Measurements from ENCODE around the gene NFKBIZ.

The NFKBIZ gene

DNA sequence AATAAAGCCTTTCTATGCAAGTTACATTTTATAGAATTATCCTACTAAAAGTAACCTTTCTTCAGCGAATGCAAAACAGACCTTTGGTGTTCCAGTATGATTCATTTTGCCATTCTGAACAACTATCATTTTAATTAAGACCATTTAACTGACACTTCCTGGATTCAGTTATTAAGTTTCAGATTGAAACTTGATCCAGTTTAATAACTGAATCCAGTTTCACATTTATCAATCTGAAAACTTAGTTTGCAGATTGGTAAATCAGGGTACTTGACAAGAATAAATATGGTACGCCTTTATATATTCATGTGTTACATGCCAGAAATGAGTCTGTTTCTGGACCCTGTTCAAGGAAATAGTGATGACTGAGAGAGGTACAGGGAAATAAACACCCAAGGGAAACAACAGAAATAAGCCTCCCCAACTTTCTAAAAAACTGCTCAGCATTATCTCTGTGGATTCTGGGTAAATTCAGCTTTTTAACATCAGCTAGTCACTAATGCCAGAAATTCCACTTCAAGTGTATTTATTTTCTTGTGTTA is 23.3 kb upstream of the NFKBIZ start:
- Histone ChIP-seq H3K27ac (ENCODE audit: low read length, poor library complexity, severe bottlenecking) (no peak overlapping the region), H2BK12ac (ENCODE audit: low read length in 2 of 2) (no peak overlapping the region), H3K18ac (ENCODE audit: low read depth in 1 of 2, low read length in 2 of 2) (no peak overlapping the region), H2AK5ac (ENCODE audit: low read length, severe bottlenecking) (no peak overlapping the region), H3K79me1 (replicated peaks; ENCODE audit: low read length, poor library complexity, severe bottlenecking) (peaks cover 11% of the 10 kb centered on the region), H3K4me3 (ENCODE audit: insufficient read depth in 1 of 2, low read depth in 1 of 2, low read length in 2 of 2) (no peak overlapping the region), H4K91ac (ENCODE audit: low read length) (no peak overlapping the region), H2BK5ac (ENCODE audit: low read depth, low read length, poor library complexity, severe bottlenecking) (no peak overlapping the region), H3K36me3 (ENCODE audit: control insufficient read depth in 1 of 2, insufficient read depth in 2 of 2, low read depth in 1 of 2, low read length in 2 of 2) (peaks cover 6 to 14% of the 10 kb centered on the region in 2 experiments), H2BK15ac (ENCODE audit: low read depth, poor library complexity, severe bottlenecking) (no peak overlapping the region), H4K8ac (ENCODE audit: low read length) (no peak overlapping the region), H3K27me3 (ENCODE audit: control insufficient read depth in 1 of 2, insufficient read depth in 1 of 2, low read length in 2 of 2) (no peaks in the 10 kb centered on the region), H3K9ac (ENCODE audit: low read length) (peak overlapping the region; percentile 64), H3K4me2 (ENCODE audit: low read length, poor library complexity, severe bottlenecking) (no peak overlapping the region), H3K4ac (ENCODE audit: low read depth in 1 of 2, low read length in 2 of 2) (no peak overlapping the region), H3K23ac (ENCODE audit: low read length in 2 of 2) (no peak overlapping the region), H2BK120ac (ENCODE audit: low read depth, low read length) (no peak overlapping the region), H2AFZ (ENCODE audit: low read depth, low read length) (no peak overlapping the region), H3K4me1 (ENCODE audit: control insufficient read depth, insufficient read depth, low read depth, low read length) (no peaks in the 10 kb centered on the region), H3K9me3 (ENCODE audit: control insufficient read depth, low read length) (no peaks in the 10 kb centered on the region), H3K14ac (ENCODE audit: low read length in 2 of 2) (no peak overlapping the region)
- 100% methylated on average over 2 of the region's 2 CpGs for WGBS
- no peak for DNase-seq

DNA sequence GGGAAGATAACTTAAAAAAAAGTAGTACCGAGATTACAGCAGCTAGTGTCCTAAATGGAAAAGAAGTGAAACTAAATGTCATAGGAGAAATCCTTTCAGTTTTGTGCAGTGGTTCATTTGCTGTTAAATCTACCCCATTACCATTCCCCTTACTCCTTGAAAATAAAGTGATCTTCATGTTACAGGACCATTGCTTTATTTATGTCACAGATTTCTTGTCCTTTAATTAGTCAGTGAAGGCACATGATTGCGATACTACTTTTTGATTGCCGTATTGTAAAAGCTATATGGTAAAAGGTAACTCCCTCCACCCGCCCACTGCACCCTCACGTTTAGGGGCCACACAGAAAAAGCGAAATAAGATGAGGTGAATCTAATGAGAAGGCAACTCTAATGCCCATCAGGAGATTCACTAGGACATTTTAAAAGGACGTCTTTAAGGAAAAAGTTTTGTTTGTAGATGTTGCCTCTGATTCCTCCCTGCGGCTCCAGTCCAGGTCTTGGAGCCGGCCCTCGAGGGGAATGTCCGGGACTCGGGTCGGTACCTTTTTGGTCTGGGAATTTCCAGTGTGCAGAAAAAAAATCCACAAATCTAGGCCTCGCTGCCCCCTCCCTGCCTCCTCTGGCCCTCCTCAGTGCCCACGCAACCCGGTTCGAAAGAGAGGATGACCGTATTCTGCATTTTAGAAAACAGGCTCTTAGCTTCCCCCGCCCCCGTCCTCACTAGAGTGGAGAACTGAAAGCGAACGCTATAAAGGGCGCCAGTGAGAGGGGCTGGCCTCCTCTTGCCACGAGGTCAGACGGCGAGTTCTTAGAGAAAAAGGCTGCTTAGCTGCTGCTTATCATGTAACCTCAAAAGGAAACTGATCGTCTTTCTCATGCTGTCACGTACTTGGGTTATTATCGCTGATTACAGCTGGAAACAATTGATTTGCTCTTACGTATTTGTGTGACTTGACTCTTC is 21.8 kb upstream of the NFKBIZ start:
- peak overlapping the region; percentile 83 for H4K91ac ChIP-seq (ENCODE audit: low read length)
- no peak overlapping the region for H2AFZ ChIP-seq (ENCODE audit: low read depth, low read length)
- H3K18ac ChIP-seq (ENCODE audit: low read depth in 1 of 2, low read length in 2 of 2), result peak overlapping the region; percentile 87 to 95
- H2AK5ac ChIP-seq (ENCODE audit: low read length, severe bottlenecking), result no peak overlapping the region
- peak overlapping the region; percentile 55 to 66 for H2BK12ac ChIP-seq (ENCODE audit: low read length in 2 of 2)
- no peaks in the 10 kb centered on the region for H3K9me3 ChIP-seq (ENCODE audit: control insufficient read depth, low read length)
- peaks cover 10% of the 10 kb centered on the region for H3K79me1 ChIP-seq (replicated peaks; ENCODE audit: low read length, poor library complexity, severe bottlenecking)
- peak overlapping the region; percentile 89 for H4K8ac ChIP-seq (ENCODE audit: low read length)
- H3K4me1 ChIP-seq (ENCODE audit: control insufficient read depth, insufficient read depth, low read depth, low read length), result no peaks in the 10 kb centered on the region
- peak overlapping the region; percentile 76 for H3K4me2 ChIP-seq (ENCODE audit: low read length, poor library complexity, severe bottlenecking)
- no peak overlapping the region for H3K14ac ChIP-seq (ENCODE audit: low read length in 2 of 2)
- peak overlapping the region; percentile 55 to 85 for H3K4me3 ChIP-seq (ENCODE audit: insufficient read depth in 1 of 2, low read depth in 1 of 2, low read length in 2 of 2)
- H3K23ac ChIP-seq (ENCODE audit: low read length in 2 of 2), result no peak overlapping the region
- H3K9ac ChIP-seq (ENCODE audit: low read length), result peak overlapping the region; percentile 97
- H3K36me3 ChIP-seq (ENCODE audit: control insufficient read depth in 1 of 2, insufficient read depth in 2 of 2, low read depth in 1 of 2, low read length in 2 of 2), result peaks cover 0 to 4% of the 10 kb centered on the region in 2 experiments
- DNase-seq, result peak; percentile 92
- peak overlapping the region; percentile 71 for H2BK5ac ChIP-seq (ENCODE audit: low read depth, low read length, poor library complexity, severe bottlenecking)
- WGBS, result 9% methylated on average over 24 of the region's 30 CpGs
- no peak overlapping the region for H3K4ac ChIP-seq (ENCODE audit: low read depth in 1 of 2, low read length in 2 of 2)
- peak overlapping the region; percentile 80 for H2BK15ac ChIP-seq (ENCODE audit: low read depth, poor library complexity, severe bottlenecking)
- peak overlapping the region; percentile 95 for H3K27ac ChIP-seq (ENCODE audit: low read length, poor library complexity, severe bottlenecking)
- H2BK120ac ChIP-seq (ENCODE audit: low read depth, low read length), result no peak overlapping the region
- H3K27me3 ChIP-seq (ENCODE audit: control insufficient read depth in 1 of 2, insufficient read depth in 1 of 2, low read length in 2 of 2), result no peaks in the 10 kb centered on the region

DNA sequence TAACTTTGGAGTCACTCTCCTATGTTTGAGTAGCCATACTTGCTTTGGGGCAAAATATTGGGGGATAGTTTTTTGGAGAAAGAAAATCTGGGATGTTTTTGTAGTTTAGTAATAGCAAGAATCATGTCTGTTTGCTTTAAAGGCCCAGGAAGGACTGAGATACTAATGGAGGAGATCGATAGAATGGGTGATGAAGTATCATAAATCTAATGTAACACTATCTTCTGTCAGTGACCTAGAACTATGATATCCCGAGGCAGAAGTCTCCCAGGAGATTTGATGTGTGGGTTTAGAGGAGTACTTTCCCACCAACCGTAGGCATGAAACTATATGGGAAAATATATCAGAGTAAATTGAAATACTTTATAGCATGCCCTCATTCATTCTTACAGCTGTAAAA is 21.0 kb upstream of the NFKBIZ start:
- Histone ChIP-seq H4K91ac (ENCODE audit: low read length) (no peak overlapping the region), H3K79me1 (replicated peaks; ENCODE audit: low read length, poor library complexity, severe bottlenecking) (peaks cover 13% of the 10 kb centered on the region), H3K14ac (ENCODE audit: low read length in 2 of 2) (no peak overlapping the region), H2BK5ac (ENCODE audit: low read depth, low read length, poor library complexity, severe bottlenecking) (no peak overlapping the region), H3K27me3 (ENCODE audit: control insufficient read depth in 1 of 2, insufficient read depth in 1 of 2, low read length in 2 of 2) (no peaks in the 10 kb centered on the region), H2AK5ac (ENCODE audit: low read length, severe bottlenecking) (no peak overlapping the region), H3K4me1 (ENCODE audit: control insufficient read depth, insufficient read depth, low read depth, low read length) (no peaks in the 10 kb centered on the region), H3K4me2 (ENCODE audit: low read length, poor library complexity, severe bottlenecking) (peak overlapping the region; percentile 54), H4K8ac (ENCODE audit: low read length) (no peak overlapping the region), H3K18ac (ENCODE audit: low read depth in 1 of 2, low read length in 2 of 2) (no peak overlapping the region), H2AFZ (ENCODE audit: low read depth, low read length) (no peak overlapping the region), H3K27ac (ENCODE audit: low read length, poor library complexity, severe bottlenecking) (peak overlapping the region; percentile 62), H2BK120ac (ENCODE audit: low read depth, low read length) (no peak overlapping the region), H3K9ac (ENCODE audit: low read length) (peak overlapping the region; percentile 97), H2BK15ac (ENCODE audit: low read depth, poor library complexity, severe bottlenecking) (no peak overlapping the region), H3K4ac (ENCODE audit: low read depth in 1 of 2, low read length in 2 of 2) (no peak overlapping the region), H3K9me3 (ENCODE audit: control insufficient read depth, low read length) (no peaks in the 10 kb centered on the region), H2BK12ac (ENCODE audit: low read length in 2 of 2) (no peak overlapping the region), H3K36me3 (ENCODE audit: control insufficient read depth in 1 of 2, insufficient read depth in 2 of 2, low read depth in 1 of 2, low read length in 2 of 2) (peaks cover 4 to 5% of the 10 kb centered on the region in 2 experiments), H3K23ac (ENCODE audit: low read length in 2 of 2) (no peak overlapping the region), H3K4me3 (ENCODE audit: insufficient read depth in 1 of 2, low read depth in 1 of 2, low read length in 2 of 2) (peak overlapping the region in 1 of 2 experiments; percentile 85)
- no peak for DNase-seq
- no CpG with 5 or more reads among the region's 3 CpGs for WGBS

All from mesenchymal stem cell (in vitro differentiated cells and primary cell).